PC-3 (cell line): ENCODE data around the gene TMEM40. TPM values are rescaled to one million over a fixed set of nuclear protein-coding genes. Genes with fewer than 3 reads are reported as not detected.

Source experiments
- ATAC-seq: fragments of 200-7000 bp; cut with Tn5 transposase; 2 replicates; pipeline ENCODE4 v1.9.1; 2020; ENCODE audit warnings: mild to moderate bottlenecking, moderate library complexity
- BruUV-seq: library from RNA; stranded (reverse); fragments of 400-500 nt; replicated peaks from 2 replicates; lab custom pipeline; 2021; lab: Mats Ljungman, UMichigan
- CTCF ChIA-PET: fragments of 300-600 bp; sonication (Branson Sonifier 250); formaldehyde crosslinking; loops from one replicate; lab custom pipeline; 2022; ENCODE audit warnings: antibody characterized with exemption; lab: Charles Lee
- POLR2A ChIA-PET: fragments of 300-600 bp; sonication (Branson Sonifier 250); formaldehyde crosslinking; loops from one replicate; lab custom pipeline; 2022; ENCODE audit warnings: antibody characterized with exemption; ENCODE audit not compliant: unreplicated experiment; lab: Charles Lee
- DNase-seq: peaks from one replicate; pipeline ENCODE4 v3.0.0-alpha.2; 2015
- H2AFZ ChIP-seq: fragments of 300-600 bp; sonication (generic); 2 replicates; pipeline ENCODE4 v1.6.0; 2016; ENCODE audit warnings: antibody characterized with exemption, low read length
- H3F3A ChIP-seq: fragments of 300-600 bp; sonication (generic); one replicate; pipeline ENCODE4 v1.6.0; 2017; ENCODE audit warnings: antibody characterized with exemption, low read length, control low read depth, mild to moderate bottlenecking; ENCODE audit not compliant: unreplicated experiment
- H3K27ac ChIP-seq: fragments of 300-600 bp; sonication (generic); 2 replicates; pipeline ENCODE4 v1.5.1; 2016; ENCODE audit warnings: mild to moderate bottlenecking, low read length
- H3K27me3 ChIP-seq: fragments of 300-600 bp; sonication (generic); 2 replicates; pipeline ENCODE4 v1.6.1; 2016; ENCODE audit warnings: low read length, mixed read lengths
- H3K36me3 ChIP-seq: fragments of 300-600 bp; sonication (generic); 2 replicates; pipeline ENCODE4 v1.6.1; 2016; ENCODE audit warnings: low read depth, mixed run types, low read length, mixed read lengths
- H3K4me1 ChIP-seq: fragments of 300-600 bp; sonication (generic); 2 replicates; pipeline ENCODE4 v1.5.1; 2016; ENCODE audit warnings: low read length; ENCODE audit not compliant: insufficient read depth
- H3K4me2 ChIP-seq: fragments of 300-600 bp; sonication (generic); 2 replicates; pipeline ENCODE4 v1.6.0; 2016; ENCODE audit warnings: low read length
- H3K4me3 ChIP-seq: fragments of 300-600 bp; sonication (generic); 2 replicates; pipeline ENCODE4 v1.5.1; 2016; ENCODE audit warnings: mild to moderate bottlenecking, low read length, mixed read lengths
- H3K79me2 ChIP-seq: fragments of 300-600 bp; sonication (generic); 2 replicates; pipeline ENCODE4 v1.6.1; 2017; ENCODE audit warnings: low read length, mixed read lengths
- H3K9ac ChIP-seq: fragments of 300-600 bp; sonication (generic); 2 replicates; pipeline ENCODE4 v1.6.0; 2016; ENCODE audit warnings: mild to moderate bottlenecking, low read length
- H3K9me2 ChIP-seq: fragments of 300-600 bp; sonication (generic); replicated peaks from 2 replicates; pipeline ENCODE4 v1.6.1; 2016; ENCODE audit warnings: mixed run types, low read length, mixed read lengths
- H3K9me3 ChIP-seq: fragments of 300-600 bp; sonication (generic); 2 replicates; pipeline ENCODE4 v1.6.1; 2016; ENCODE audit warnings: low read length, mixed read lengths
- H4K20me1 ChIP-seq: fragments of 300-600 bp; sonication (generic); 2 replicates; pipeline ENCODE4 v1.6.1; 2016; ENCODE audit warnings: low read length, mixed read lengths
- EZH2 ChIP-seq: fragments of 300-600 bp; sonication (generic); IDR thresholded peaks from one replicate; pipeline ENCODE4 v1.6.1; 2017; ENCODE audit warnings: antibody characterized with exemption, mild to moderate bottlenecking, low read length; ENCODE audit not compliant: unreplicated experiment
- EZH2phosphoT487 ChIP-seq: fragments of 300-600 bp; sonication (generic); IDR thresholded peaks from 2 replicates; pipeline ENCODE4 v1.6.1; 2018; ENCODE audit warnings: mild to moderate bottlenecking, antibody characterized with exemption, low read length, borderline replicate concordance
- intact Hi-C: fragments of 100-400 bp; cut with micrococcal nuclease; formaldehyde crosslinking; loops from 2 replicates; pipeline ENCODE4 v1.9.0; 2023
- total RNA-seq: library from RNA; depleted of rRNA; stranded (reverse); fragments of >200 nt; gene quantifications from 2 replicates; pipeline ENCODE4 v1.2.3, GENCODE V29; 2014
- TF ChIP-seq, protein P1 (sequence below): fragments of 300-600 bp; sonication (generic); conservative IDR thresholded peaks from 2 replicates; pipeline ENCODE4 v1.5.1; 2017; ENCODE audit warnings: antibody characterized with exemption, low read depth, mild to moderate bottlenecking, low read length

The TMEM40 gene
- total RNA-seq, 1 experiment from 2014 or later: 10.4 TPM

DNA sequence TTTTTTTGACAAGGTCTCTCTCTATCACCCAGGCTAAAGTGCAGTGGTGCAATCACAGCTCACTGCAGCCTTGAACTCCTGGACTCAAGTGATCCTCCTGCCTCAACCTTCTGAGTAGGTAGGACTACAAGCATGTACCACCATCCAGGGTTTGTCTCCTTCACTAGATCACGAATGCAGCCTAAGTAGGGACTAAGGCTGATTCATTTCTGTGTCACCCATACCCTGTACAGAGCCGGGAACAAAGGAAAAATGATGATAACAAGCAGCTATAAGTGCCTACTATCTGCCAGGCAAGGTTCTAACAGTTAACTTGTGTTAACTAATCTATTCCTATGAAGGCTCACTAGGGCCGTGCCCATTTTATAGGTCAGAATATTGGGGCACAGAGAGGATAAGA, 7.0 kb downstream of the TMEM40 start:
- Histone ChIP-seq H3K4me1 (peaks cover 53% of the 10 kb centered on the region), H3K27me3 (no peaks in the 10 kb centered on the region), H3K9ac (peak overlapping the region; percentile 64), H3K36me3 (no peaks in the 10 kb centered on the region; the same call in 1 of the 2 replicates), H3K4me2 (peak overlapping the region; percentile 23), H3K9me3 (no peaks in the 10 kb centered on the region), H2AFZ (no peak overlapping the region), H3F3A (no peaks in the 10 kb centered on the region), H4K20me1 (no peaks in the 10 kb centered on the region), H3K27ac (peak overlapping the region; percentile 87), H3K4me3 (no peak overlapping the region), H3K9me2 (no peaks in the 10 kb centered on the region), H3K79me2 (peaks cover 17% of the 10 kb centered on the region)
- TF ChIP-seq EZH2: no peak
- TF ChIP-seq, protein P1, sequence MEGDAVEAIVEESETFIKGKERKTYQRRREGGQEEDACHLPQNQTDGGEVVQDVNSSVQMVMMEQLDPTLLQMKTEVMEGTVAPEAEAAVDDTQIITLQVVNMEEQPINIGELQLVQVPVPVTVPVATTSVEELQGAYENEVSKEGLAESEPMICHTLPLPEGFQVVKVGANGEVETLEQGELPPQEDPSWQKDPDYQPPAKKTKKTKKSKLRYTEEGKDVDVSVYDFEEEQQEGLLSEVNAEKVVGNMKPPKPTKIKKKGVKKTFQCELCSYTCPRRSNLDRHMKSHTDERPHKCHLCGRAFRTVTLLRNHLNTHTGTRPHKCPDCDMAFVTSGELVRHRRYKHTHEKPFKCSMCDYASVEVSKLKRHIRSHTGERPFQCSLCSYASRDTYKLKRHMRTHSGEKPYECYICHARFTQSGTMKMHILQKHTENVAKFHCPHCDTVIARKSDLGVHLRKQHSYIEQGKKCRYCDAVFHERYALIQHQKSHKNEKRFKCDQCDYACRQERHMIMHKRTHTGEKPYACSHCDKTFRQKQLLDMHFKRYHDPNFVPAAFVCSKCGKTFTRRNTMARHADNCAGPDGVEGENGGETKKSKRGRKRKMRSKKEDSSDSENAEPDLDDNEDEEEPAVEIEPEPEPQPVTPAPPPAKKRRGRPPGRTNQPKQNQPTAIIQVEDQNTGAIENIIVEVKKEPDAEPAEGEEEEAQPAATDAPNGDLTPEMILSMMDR: no peak
- TF ChIP-seq EZH2phosphoT487: no peak
- peak; percentile 53 for DNase-seq
- ChIA-PET CTCF (no interaction called here), POLR2A (no interaction called here)
- no TSS peak for BruUV-seq
- no peak; the same call in 1 of the 2 replicates for ATAC-seq
- intact Hi-C loops: no loop called here

DNA sequence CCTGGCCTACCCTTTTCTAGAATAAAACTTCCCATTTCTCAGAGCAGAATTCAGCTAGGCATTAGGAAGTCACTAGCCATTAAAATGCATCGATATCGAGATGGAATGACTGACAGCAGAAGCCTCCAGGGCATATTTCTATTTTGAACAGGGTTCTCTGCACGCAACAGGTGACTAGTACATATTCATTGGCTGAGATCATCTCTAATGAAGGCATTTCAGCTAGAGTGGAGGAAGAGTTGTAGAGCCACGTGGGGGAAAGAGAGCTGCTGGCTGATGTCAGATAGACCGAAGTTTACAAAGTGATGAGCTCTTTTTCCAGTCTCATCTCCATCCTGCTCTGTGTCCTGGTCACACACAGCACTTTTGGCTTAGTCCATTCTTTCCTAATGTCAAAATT, 7.5 kb downstream of the TMEM40 start:
- no TSS peak for BruUV-seq
- H3K9me3 ChIP-seq: no peaks in the 10 kb centered on the region
- H2AFZ ChIP-seq: no peak overlapping the region; the same call in 1 of the 2 replicates
- ATAC-seq (peak; percentile 32), DNase-seq (peak; percentile 91)
- H3K4me1 ChIP-seq: peaks cover 53% of the 10 kb centered on the region
- H3K4me2 ChIP-seq: peak overlapping the region; percentile 23
- H4K20me1 ChIP-seq: no peaks in the 10 kb centered on the region
- peak overlapping the region; percentile 87 for H3K27ac ChIP-seq
- no peaks in the 10 kb centered on the region for H3F3A ChIP-seq
- peak overlapping the region; percentile 64 for H3K9ac ChIP-seq
- TF ChIP-seq EZH2phosphoT487 (no peak), EZH2 (no peak)
- TF ChIP-seq, protein P1: no peak
- POLR2A ChIA-PET: no interaction called here
- no peaks in the 10 kb centered on the region; the same call in 1 of the 2 replicates for H3K36me3 ChIP-seq
- no peaks in the 10 kb centered on the region for H3K9me2 ChIP-seq
- H3K4me3 ChIP-seq: no peak overlapping the region
- intact Hi-C loops: no loop called here
- CTCF ChIA-PET: interaction anchor here (0.8 kb wide), 1 partner anchor 42 kb away, joined by 3 read pairs; no protein-coding TSS in a partner anchor
- peaks cover 13% of the 10 kb centered on the region for H3K79me2 ChIP-seq
- no peaks in the 10 kb centered on the region for H3K27me3 ChIP-seq

DNA sequence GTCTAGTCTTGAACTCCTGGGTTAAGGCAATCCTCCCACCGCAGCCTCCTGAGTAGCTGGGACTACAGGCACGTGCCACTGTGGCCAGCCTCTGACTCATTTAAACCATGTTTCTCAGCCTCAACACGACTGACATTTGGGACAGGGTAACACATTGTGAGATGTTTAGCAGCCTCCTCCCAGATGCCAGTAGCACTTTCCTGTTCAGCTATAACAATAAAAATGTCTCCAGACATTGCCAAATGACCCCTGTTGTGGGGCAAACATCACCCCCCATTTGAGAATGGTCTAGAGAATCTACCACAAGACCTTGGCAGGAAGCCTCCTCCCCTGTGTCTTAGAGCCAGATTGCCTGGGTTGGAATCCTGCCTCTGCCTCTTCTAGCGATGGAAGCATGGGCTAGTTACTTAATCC, 8.4 kb downstream of the TMEM40 start:
- H3K9me2 ChIP-seq: no peaks in the 10 kb centered on the region
- TF ChIP-seq, protein P1: no peak
- TF ChIP-seq EZH2 (no peak), EZH2phosphoT487 (no peak)
- peaks cover 5% of the 10 kb centered on the region; the same call in 1 of the 2 replicates for H3K79me2 ChIP-seq
- ChIA-PET CTCF (interaction anchor here (1.2 kb wide), 1 partner anchor 13 kb away, joined by 3 read pairs; no protein-coding TSS in a partner anchor), POLR2A (no interaction called here)
- H4K20me1 ChIP-seq: no peaks in the 10 kb centered on the region
- ATAC-seq (peak; percentile 18), DNase-seq (peak; percentile 57)
- no peaks in the 10 kb centered on the region for H3K9me3 ChIP-seq
- H3K9ac ChIP-seq: peak overlapping the region; percentile 47
- no TSS peak for BruUV-seq
- H3K27ac ChIP-seq: peak overlapping the region; percentile 87
- no peaks in the 10 kb centered on the region for H3F3A ChIP-seq
- H3K4me3 ChIP-seq: no peak overlapping the region
- peaks cover 53% of the 10 kb centered on the region for H3K4me1 ChIP-seq
- H2AFZ ChIP-seq: peak overlapping the region; percentile 51
- no peaks in the 10 kb centered on the region; the same call in 1 of the 2 replicates for H3K36me3 ChIP-seq
- no peak overlapping the region; the same call in 1 of the 2 replicates for H3K4me2 ChIP-seq
- no peaks in the 10 kb centered on the region for H3K27me3 ChIP-seq
- intact Hi-C loops: no loop called here
